Tibial artery (tissue), 4 donors: Measurements from ENCODE around the gene TLCD3A.
"Not testable (repeated sequence)": the region's sequence is repeated elsewhere in the genome, so short reads cannot be mapped to it uniquely, and the experiment has no call there.

ENCODE experiments used
- DNase-seq, 2 donors: peaks; one replicate each; pipeline ENCODE4 v3.0.0-alpha.2; 2019
- H3K27ac ChIP-seq, 2 donors: fragments of 200-600 bp; sonication (generic) in 1 of 2; 1 replicate in 1 of 2; 2 replicates in 1 of 2; pipeline ENCODE4 v1.5.1; 2018 to 2019; ENCODE audit warnings: mild to moderate bottlenecking in 1 of 2
- H3K27me3 ChIP-seq, 2 donors: fragments of 200-600 bp; sonication (generic) in 1 of 2; one replicate each; pipeline versions ENCODE4 v1.5.1 to v1.6.0; 2016 to 2019
- H3K36me3 ChIP-seq, 3 donors: fragments of 200-600 bp; sonication (generic) in 2 of 3; one replicate each; pipeline ENCODE4 v1.5.1; 2016 to 2019; ENCODE audit warnings: mild to moderate bottlenecking in 2 of 3
- H3K4me1 ChIP-seq, 4 donors: fragments of 200-600 bp; sonication (generic) in 2 of 4; 1 replicate in 3 of 4; 2 replicates in 1 of 4; pipeline ENCODE4 v1.5.1; 2016 to 2019
- H3K4me3 ChIP-seq, 2 donors: fragments of 200-600 bp; sonication (generic) in 1 of 2; 1 replicate in 1 of 2; 2 replicates in 1 of 2; pipeline ENCODE4 v1.5.1; 2018 to 2019; ENCODE audit warnings: mild to moderate bottlenecking in 2 of 2
- H3K9me3 ChIP-seq, 3 donors: fragments of 200-600 bp; sonication (generic) in 1 of 3; one replicate each; pipeline ENCODE4 v1.5.1; 2016 to 2019
- CTCF ChIP-seq, 2 experiments: fragments of 200-600 bp in 1 of 2; fragments of 450-650 bp in 1 of 2; IDR thresholded peaks; one replicate each; pipeline ENCODE4 v1.5.1; 2017 to 2019; ENCODE audit warnings: antibody characterized with exemption in 2 of 2, mild to moderate bottlenecking in 1 of 2, moderate library complexity in 1 of 2
- intact Hi-C: fragments of 100-400 bp; cut with DNase I; formaldehyde crosslinking; loops from one replicate; pipeline ENCODE4 v1.15.0; 2023; ENCODE audit warnings: low total_unique reads

The TLCD3A gene

GRCh38 chr17:752002-752619, 19.7 kb downstream of the TLCD3A start, which contains the start of gene GEMIN4:
Gene GEMIN4, minus strand, starts transcription at chr17:752264. Its CDS starts 122 bp downstream, at chr17:752142.
- peaks cover 0 to 28% (median 21%) of the 10 kb centered on the region in 4 donors for H3K4me1 ChIP-seq
- peak within 1 kb of the TSS; percentile 74 to 79 for H3K4me3 ChIP-seq
- peak; percentile 88 to 91 for TF ChIP-seq CTCF (IDR thresholded peaks at IDR 0.05)
- peak; percentile 88 to 95 for DNase-seq
- intact Hi-C loops: no loop called here
- no peaks in the 10 kb centered on the region for H3K27me3 ChIP-seq
- peak within 1 kb of the TSS; percentile 84 to 87 for H3K27ac ChIP-seq
- no peaks in the 10 kb centered on the region for H3K9me3 ChIP-seq
- H3K36me3 ChIP-seq: peaks cover 6 to 22% (median 11%) of the 10 kb centered on the region in 3 donors

DNA sequence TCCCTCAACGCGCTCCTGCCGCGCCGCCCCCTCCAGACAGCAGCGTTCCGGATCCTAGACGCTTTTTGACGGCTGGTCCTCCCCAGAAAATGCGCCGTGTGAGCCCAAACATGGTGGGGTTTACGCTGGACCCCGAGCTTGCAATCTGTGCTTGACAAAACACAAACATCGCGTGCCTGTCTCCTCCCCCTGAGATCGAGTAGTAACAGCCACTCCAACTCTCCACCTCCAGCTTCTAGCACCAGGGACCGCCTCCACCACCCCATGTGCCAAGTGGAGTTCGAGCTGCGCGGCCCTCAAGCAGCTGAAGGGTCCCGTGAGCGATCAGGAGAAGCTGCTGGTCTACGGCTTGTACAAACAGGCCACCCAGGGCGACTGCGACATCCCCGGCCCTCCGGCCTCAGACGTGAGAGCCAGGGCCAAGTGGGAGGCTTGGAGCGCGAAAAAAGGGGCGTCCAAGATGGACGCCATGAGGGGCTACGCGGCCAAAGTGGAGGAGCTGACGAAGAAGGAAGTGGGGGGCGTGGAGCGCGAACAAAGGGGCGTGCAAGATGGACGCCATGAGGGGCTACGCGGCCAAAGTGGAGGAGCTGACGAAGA, 20.3 kb downstream of the TLCD3A start:
- no peaks in the 10 kb centered on the region for H3K9me3 ChIP-seq
- H3K4me3 ChIP-seq: peak overlapping the region; percentile 74 to 79
- peak; percentile 83 to 92 for DNase-seq
- peak overlapping the region; percentile 84 to 87 for H3K27ac ChIP-seq
- intact Hi-C loops: no loop called here
- H3K4me1 ChIP-seq: peaks cover 0 to 28% (median 21%) of the 10 kb centered on the region in 4 donors
- TF ChIP-seq CTCF (IDR thresholded peaks at IDR 0.05): no peak
- H3K27me3 ChIP-seq: no peaks in the 10 kb centered on the region
- peaks cover under 1 to 22% (median 9%) of the 10 kb centered on the region in 3 donors for H3K36me3 ChIP-seq

GRCh38 chr17:753418-753817, 21.0 kb downstream of the TLCD3A start:
- Histone ChIP-seq H3K27ac (peak overlapping the region in 1 of 2 donors; percentile 87), H3K9me3 (no peaks in the 10 kb centered on the region), H3K4me1 (peaks cover 0 to 28% (median 21%) of the 10 kb centered on the region in 4 donors), H3K4me3 (no peak overlapping the region), H3K36me3 (peaks cover 0 to 22% (median 7%) of the 10 kb centered on the region in 3 donors), H3K27me3 (no peaks in the 10 kb centered on the region)
- DNase-seq: no peak
- TF ChIP-seq CTCF (IDR thresholded peaks at IDR 0.05): no peak
- intact Hi-C loops: no loop called here

- H3K9me3 ChIP-seq, H3K4me3 ChIP-seq, intact Hi-C loops, H3K27me3 ChIP-seq, DNase-seq: not testable (repeated sequence)
- H3K4me1 ChIP-seq: peaks cover 0 to 21% (median 15%) of the 10 kb centered on the region in 4 donors
- peaks cover 8 to 40% (median 13%) of the 10 kb centered on the region in 3 donors for H3K36me3 ChIP-seq
- peak overlapping the region in 1 of 2 donors; percentile 27 for H3K27ac ChIP-seq
These were observed 23.0 kb downstream of the TLCD3A start for GRCh38 chr17:755319-755961.

DNA sequence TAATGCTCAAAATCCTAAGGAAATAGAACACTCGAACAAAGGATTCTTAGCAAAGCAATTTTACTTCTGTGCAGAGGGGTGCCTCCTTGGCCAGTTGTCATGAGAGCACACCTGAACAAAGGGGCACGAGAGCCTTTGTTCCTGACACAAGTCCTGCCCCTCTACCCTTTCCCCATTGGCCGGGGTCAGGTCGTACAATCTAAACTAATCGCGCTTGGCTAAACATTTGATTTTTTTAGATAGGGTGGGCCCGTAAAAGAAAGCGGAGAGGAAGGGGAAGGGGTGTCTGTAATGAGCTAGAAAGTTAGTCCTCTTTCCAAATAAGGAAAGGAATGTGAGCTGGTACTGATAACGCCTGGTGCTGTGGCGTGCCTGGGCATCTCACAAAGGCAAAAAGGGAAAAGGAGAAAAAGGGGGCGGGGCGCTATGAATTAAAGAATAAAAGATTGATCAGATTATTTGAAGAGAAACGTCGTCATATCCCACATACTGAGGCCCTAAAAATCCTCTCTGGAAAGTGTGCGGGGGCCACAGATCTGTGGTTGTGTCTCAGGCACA, 23.7 kb downstream of the TLCD3A start:
- Histone ChIP-seq H3K4me1 (peaks cover 0 to 15% (median 9%) of the 10 kb centered on the region in 4 donors), H3K36me3 (peaks cover 11 to 45% (median 19%) of the 10 kb centered on the region in 3 donors), H3K27ac (peak overlapping the region in 1 of 2 donors; percentile 27)
- intact Hi-C loops, H3K9me3 ChIP-seq, H3K27me3 ChIP-seq, H3K4me3 ChIP-seq, DNase-seq: not testable (repeated sequence)

DNA sequence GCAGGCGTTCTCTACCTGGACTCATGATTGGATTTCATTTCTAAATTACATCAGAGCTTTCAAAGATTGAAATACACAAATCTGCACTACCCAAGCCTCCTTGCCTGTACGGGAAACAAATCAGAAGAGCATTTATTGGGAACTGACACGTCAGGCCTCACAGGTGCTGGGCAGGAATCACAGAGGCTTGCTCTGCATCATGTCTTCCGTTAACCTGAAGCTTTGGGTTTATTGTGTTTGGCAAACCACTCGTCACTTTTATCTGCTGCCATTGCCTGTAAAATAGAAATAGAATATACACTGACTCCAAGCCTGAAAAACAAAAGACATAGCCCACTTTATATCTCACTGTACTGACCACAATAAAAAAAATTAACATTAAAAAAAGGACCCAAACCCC, 27.6 kb downstream of the TLCD3A start:
- H3K27me3 ChIP-seq: no peaks in the 10 kb centered on the region
- H3K9me3 ChIP-seq: no peaks in the 10 kb centered on the region
- intact Hi-C loops: no loop called here
- no peak overlapping the region for H3K27ac ChIP-seq
- TF ChIP-seq CTCF (IDR thresholded peaks at IDR 0.05): no peak
- no peak for DNase-seq
- peaks cover 25 to 81% (median 31%) of the 10 kb centered on the region in 3 donors for H3K36me3 ChIP-seq
- no peak overlapping the region for H3K4me3 ChIP-seq
- peaks cover 0 to 7% (median 0%) of the 10 kb centered on the region in 4 donors for H3K4me1 ChIP-seq
